Mucosa of descending colon (tissue), 3 donors: ENCODE measurements around the gene HEXIM2. TPM values are rescaled to one million over a fixed set of nuclear protein-coding genes. Genes with fewer than 3 reads are reported as not detected.

Experiments used
- ATAC-seq: fragments of 200-7000 bp; cut with Tn5 transposase; one replicate; pipeline ENCODE4 v1.9.1; 2020; ENCODE audit warnings: mild to moderate bottlenecking, moderate library complexity
- DNase-seq, 3 donors: peaks; one replicate each; pipeline ENCODE4 v3.0.0-alpha.2; 2020
- H3K36me3 ChIP-seq: fragments of 200-600 bp; one replicate; pipeline ENCODE4 v1.8.0; 2021; ENCODE audit warnings: low read depth, mild to moderate bottlenecking
- H3K4me1 ChIP-seq: fragments of 200-600 bp; one replicate; pipeline ENCODE4 v1.8.0; 2021; ENCODE audit warnings: low read depth, mild to moderate bottlenecking
- H3K4me3 ChIP-seq: fragments of 200-600 bp; one replicate; pipeline ENCODE4 v1.8.0; 2021; ENCODE audit warnings: mild to moderate bottlenecking
- H3K9me3 ChIP-seq: fragments of 200-600 bp; one replicate; pipeline ENCODE4 v1.8.0; 2021; ENCODE audit warnings: mild to moderate bottlenecking
- intact Hi-C, 2 donors: fragments of 100-400 bp; cut with DNase I in 1 of 2; cut with micrococcal nuclease in 1 of 2; formaldehyde crosslinking; loops; one replicate each; pipeline versions ENCODE4 v1.11.0 to v1.11.1; 2022; cut with DNase I, micrococcal nuclease
- total RNA-seq, 3 donors: library from RNA; stranded (reverse); fragmentation: NEBNext Ultra II Directional in 2 of 3; extraction: Animal tissue kit (Norgen Biotek cat#: 25700) in 2 of 3; gene quantifications; one replicate each; pipeline versions ENCODE4 v1.2.1 to v1.2.4, GENCODE V29; 2021 to 2023
- TF ChIP-seq, protein P1 (sequence below): fragments of 200-600 bp; IDR thresholded peaks from one replicate; pipeline ENCODE4 v1.8.0; 2022; ENCODE audit warnings: antibody characterized with exemption, mild to moderate bottlenecking
- donor health status: DM: no; HTN: no; CAD: no; lungs with moderate emphysema.
- donor health status: DM: no; HTN: no; CAD: no.
- donor health status: DM: no; HTN: yes; CAD: no.

The HEXIM2 gene
- total RNA-seq, 3 donors from 2014 or later: 3.9 to 9.6 (median 4.5) TPM

- TF ChIP-seq, protein P1, sequence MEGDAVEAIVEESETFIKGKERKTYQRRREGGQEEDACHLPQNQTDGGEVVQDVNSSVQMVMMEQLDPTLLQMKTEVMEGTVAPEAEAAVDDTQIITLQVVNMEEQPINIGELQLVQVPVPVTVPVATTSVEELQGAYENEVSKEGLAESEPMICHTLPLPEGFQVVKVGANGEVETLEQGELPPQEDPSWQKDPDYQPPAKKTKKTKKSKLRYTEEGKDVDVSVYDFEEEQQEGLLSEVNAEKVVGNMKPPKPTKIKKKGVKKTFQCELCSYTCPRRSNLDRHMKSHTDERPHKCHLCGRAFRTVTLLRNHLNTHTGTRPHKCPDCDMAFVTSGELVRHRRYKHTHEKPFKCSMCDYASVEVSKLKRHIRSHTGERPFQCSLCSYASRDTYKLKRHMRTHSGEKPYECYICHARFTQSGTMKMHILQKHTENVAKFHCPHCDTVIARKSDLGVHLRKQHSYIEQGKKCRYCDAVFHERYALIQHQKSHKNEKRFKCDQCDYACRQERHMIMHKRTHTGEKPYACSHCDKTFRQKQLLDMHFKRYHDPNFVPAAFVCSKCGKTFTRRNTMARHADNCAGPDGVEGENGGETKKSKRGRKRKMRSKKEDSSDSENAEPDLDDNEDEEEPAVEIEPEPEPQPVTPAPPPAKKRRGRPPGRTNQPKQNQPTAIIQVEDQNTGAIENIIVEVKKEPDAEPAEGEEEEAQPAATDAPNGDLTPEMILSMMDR: no peak
- no peaks in the 10 kb centered on the region for H3K4me1 ChIP-seq
- no peaks in the 10 kb centered on the region for H3K9me3 ChIP-seq
- DNase-seq (no peak), ATAC-seq (no peak)
- no peak overlapping the region for H3K4me3 ChIP-seq
- H3K36me3 ChIP-seq: peaks cover 4% of the 10 kb centered on the region
- intact Hi-C loops: loop anchor here in 1 of 2 donors (10.0 kb wide), 1 partner anchor 190 kb away; no protein-coding TSS in a partner anchor
Measured at GRCh38 chr17:45115015-45115625, 46.6 kb upstream of the HEXIM2 start.

DNA sequence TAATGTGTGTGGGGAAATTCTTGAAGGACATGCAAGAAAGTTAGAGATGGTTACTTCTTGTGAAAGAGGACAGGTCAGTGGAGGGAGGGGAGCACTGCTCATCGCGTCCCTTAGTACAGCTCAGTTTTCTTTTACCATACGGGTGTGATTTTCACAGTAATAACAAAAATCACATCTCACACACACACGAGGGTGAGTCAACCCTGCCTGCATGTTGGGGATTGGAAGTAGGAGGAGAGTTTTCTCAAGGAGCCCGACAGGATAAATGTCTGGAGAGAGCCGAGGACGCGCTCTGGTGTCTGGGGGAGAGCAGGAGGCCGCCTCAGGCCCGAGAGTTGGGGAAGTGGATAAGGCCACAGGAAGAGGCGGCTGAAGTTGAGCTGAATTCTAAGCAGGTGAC, 45.8 kb upstream of the HEXIM2 start:
- H3K4me1 ChIP-seq: no peaks in the 10 kb centered on the region
- DNase-seq (no peak), ATAC-seq (no peak)
- TF ChIP-seq, protein P1: no peak
- H3K36me3 ChIP-seq: peaks cover 4% of the 10 kb centered on the region
- H3K4me3 ChIP-seq: no peak overlapping the region
- intact Hi-C loops: loop anchor here in 1 of 2 donors (10.0 kb wide), 1 partner anchor 191 kb away; no protein-coding TSS in a partner anchor
- H3K9me3 ChIP-seq: no peaks in the 10 kb centered on the region

DNA sequence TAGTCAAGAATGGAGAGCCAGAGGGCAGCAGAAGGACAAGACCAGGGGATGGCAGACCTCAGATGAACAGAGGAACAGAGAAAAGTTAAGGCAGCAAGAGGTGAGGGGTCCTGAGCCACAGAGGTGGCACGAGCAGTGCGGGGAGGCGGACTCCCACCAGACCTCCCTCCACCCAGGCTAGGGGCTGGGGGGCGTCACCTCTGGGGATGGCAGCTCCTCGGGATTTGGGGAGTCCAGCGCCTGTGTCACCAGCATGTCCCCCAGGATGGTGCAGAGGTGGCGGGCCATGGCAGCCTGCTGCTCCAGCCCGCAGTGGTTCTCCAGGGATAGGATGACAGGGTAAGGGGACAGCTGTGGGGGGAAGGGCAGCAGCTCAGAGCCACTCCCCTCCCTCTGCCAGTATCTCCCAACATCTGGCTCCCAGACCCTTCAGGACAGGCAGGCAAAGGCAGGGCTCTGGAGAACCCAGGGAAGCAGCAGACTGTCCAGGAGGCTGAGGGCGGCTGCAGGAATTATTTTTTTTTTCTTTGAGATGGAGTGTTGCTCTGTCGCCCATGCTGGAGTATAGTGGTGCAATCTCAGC, 45.1 kb upstream of the HEXIM2 start:
- H3K9me3 ChIP-seq: no peaks in the 10 kb centered on the region
- H3K4me1 ChIP-seq: no peaks in the 10 kb centered on the region
- DNase-seq (no peak), ATAC-seq (no peak)
- TF ChIP-seq, protein P1: no peak
- peaks cover 4% of the 10 kb centered on the region for H3K36me3 ChIP-seq
- no peak overlapping the region for H3K4me3 ChIP-seq
- intact Hi-C loops: loop anchor here in 1 of 2 donors (10.0 kb wide), 1 partner anchor 192 kb away; no protein-coding TSS in a partner anchor

DNA sequence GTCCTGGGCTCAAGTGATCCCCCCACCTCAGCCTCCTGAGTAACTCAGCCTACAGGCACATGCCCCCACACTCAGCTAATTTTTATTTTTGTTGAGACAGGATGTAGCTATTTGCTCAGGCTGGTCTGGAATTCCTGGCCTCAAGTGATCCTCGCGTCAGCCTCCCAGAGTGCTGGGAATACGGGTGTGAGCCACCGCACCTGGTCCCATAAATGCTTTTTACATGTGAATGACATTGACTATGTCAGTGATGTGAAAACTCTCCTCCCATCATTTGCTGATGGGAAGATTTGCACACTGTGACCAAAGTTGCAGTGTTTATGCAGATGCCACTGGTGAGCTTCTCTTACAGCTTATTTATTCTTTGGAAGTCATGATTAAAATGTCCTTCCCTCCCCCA, 44.3 kb upstream of the HEXIM2 start:
- Histone ChIP-seq H3K9me3 (no peaks in the 10 kb centered on the region), H3K4me3 (no peak overlapping the region), H3K4me1 (peaks cover 4% of the 10 kb centered on the region), H3K36me3 (peaks cover 4% of the 10 kb centered on the region)
- ATAC-seq (no peak), DNase-seq (no peak)
- intact Hi-C loops: loop anchor here in 1 of 2 donors (10.0 kb wide), 1 partner anchor 193 kb away; no protein-coding TSS in a partner anchor
- TF ChIP-seq, protein P1: no peak

GRCh38 chr17:45117848-45118646, 43.6 kb upstream of the HEXIM2 start:
- Histone ChIP-seq H3K36me3 (peaks cover 4% of the 10 kb centered on the region), H3K9me3 (no peaks in the 10 kb centered on the region), H3K4me3 (no peak overlapping the region), H3K4me1 (peaks cover 8% of the 10 kb centered on the region)
- intact Hi-C loops: loop anchor here in 1 of 2 donors (10.0 kb wide), 1 partner anchor 193 kb away; no protein-coding TSS in a partner anchor
- no peak for ATAC-seq
- DNase-seq: no peak
- TF ChIP-seq, protein P1: no peak
